WTC11 (cell line): Measurements from ENCODE around the gene ATXN7. TPM values are rescaled to one million over a fixed set of nuclear protein-coding genes. Genes with fewer than 3 reads are reported as not detected.

ENCODE experiments used
- ATAC-seq: fragments of 200-7000 bp; cut with Tn5 transposase; 2 replicates; pipeline ENCODE4 v1.10.0; 2021; ENCODE audit warnings: mild to moderate bottlenecking, moderate library complexity
- CTCF ChIA-PET: fragments of 300-600 bp; sonication (Branson Sonifier 250); formaldehyde crosslinking; loops from one replicate; lab custom pipeline; 2021; ENCODE audit warnings: antibody characterized with exemption; lab: Charles Lee
- POLR2A ChIA-PET: fragments of 350-600 bp; sonication (Branson Sonifier 250); formaldehyde crosslinking; loops from one replicate; lab custom pipeline; 2021; ENCODE audit warnings: antibody characterized with exemption; lab: Charles Lee
- DNase-seq: peaks from one replicate; pipeline ENCODE4 v3.0.0; 2021; ENCODE audit warnings: low spot score
- H3K27ac Mint-ChIP-seq: 2 replicates; pipeline ENCODE4 v1.8.0; 2021; ENCODE audit warnings: mixed read lengths
- H3K27me3 Mint-ChIP-seq: 2 replicates; pipeline ENCODE4 v1.8.0; 2021; ENCODE audit warnings: low read depth, mild to moderate bottlenecking, moderate library complexity, mixed read lengths
- H3K36me3 Mint-ChIP-seq: 2 replicates; pipeline ENCODE4 v1.8.0; 2021; ENCODE audit warnings: mixed read lengths
- H3K4me1 Mint-ChIP-seq: 2 replicates; pipeline ENCODE4 v1.8.0; 2022; ENCODE audit warnings: mixed read lengths
- H3K4me3 Mint-ChIP-seq: 2 replicates; pipeline ENCODE4 v1.8.0; 2021; ENCODE audit warnings: mild to moderate bottlenecking, moderate library complexity, mixed read lengths
- H3K9me3 Mint-ChIP-seq: 2 replicates; pipeline ENCODE4 v1.8.0; 2021; ENCODE audit warnings: mixed read lengths
- AFF4 ChIP-seq: sonication (generic); formaldehyde crosslinking; IDR thresholded peaks from 2 replicates; pipeline ENCODE4 v1.8.1; 2023; ENCODE audit warnings: mild to moderate bottlenecking, missing genetic modification reagents, borderline replicate concordance
- CBFB ChIP-seq: sonication (generic); formaldehyde crosslinking; IDR thresholded peaks from 2 replicates; pipeline ENCODE4 v1.8.1; 2022; ENCODE audit warnings: mild to moderate bottlenecking, low read depth, missing genetic modification reagents
- E2F4 ChIP-seq: sonication (generic); formaldehyde crosslinking; IDR thresholded peaks from 2 replicates; pipeline ENCODE4 v1.8.1; 2022; ENCODE audit warnings: low read depth, mild to moderate bottlenecking, moderate library complexity, missing genetic modification reagents, borderline replicate concordance
- ELF4 ChIP-seq: sonication (generic); formaldehyde crosslinking; IDR thresholded peaks from 2 replicates; pipeline ENCODE4 v1.8.1; 2022; ENCODE audit warnings: low read depth, mild to moderate bottlenecking, moderate library complexity, missing genetic modification reagents
- FOXK1 ChIP-seq: sonication (generic); formaldehyde crosslinking; IDR thresholded peaks from 2 replicates; pipeline ENCODE4 v1.8.0; 2022; ENCODE audit warnings: mild to moderate bottlenecking, moderate library complexity, missing genetic modification reagents
- GRHL2 ChIP-seq: fragments of 250-450 bp; sonication (Bioruptor Pico); IDR thresholded peaks from 2 replicates; pipeline ENCODE4 v1.8.0; 2022; ENCODE audit warnings: mild to moderate bottlenecking, moderate library complexity; ENCODE audit not compliant: insufficient replicate concordance, severe bottlenecking
- GTF2I ChIP-seq: fragments of 250-450 bp; sonication (Bioruptor Pico); conservative IDR thresholded peaks from 2 replicates; pipeline ENCODE4 v1.4.0; 2021; ENCODE audit warnings: mild to moderate bottlenecking
- JUN ChIP-seq: sonication (generic); formaldehyde crosslinking; IDR thresholded peaks from 2 replicates; pipeline ENCODE4 v1.8.0; 2023; ENCODE audit warnings: mild to moderate bottlenecking, missing genetic modification reagents
- NR1H2 ChIP-seq: sonication (generic); formaldehyde crosslinking; IDR thresholded peaks from 2 replicates; pipeline ENCODE4 v1.9.0; 2021; ENCODE audit warnings: mild to moderate bottlenecking, moderate library complexity, missing genetic modification reagents
- PREB ChIP-seq: sonication (generic); formaldehyde crosslinking; IDR thresholded peaks from 2 replicates; pipeline ENCODE4 v1.8.1; 2022; ENCODE audit warnings: mild to moderate bottlenecking, missing genetic modification reagents, moderate library complexity, borderline replicate concordance
- ZNF219 ChIP-seq: sonication (generic); formaldehyde crosslinking; IDR thresholded peaks from 2 replicates; pipeline ENCODE4 v1.8.0; 2023; ENCODE audit warnings: missing genetic modification reagents, mild to moderate bottlenecking, borderline replicate concordance
- ZNF317 ChIP-seq: sonication (generic); formaldehyde crosslinking; IDR thresholded peaks from 2 replicates; pipeline ENCODE4 v1.8.1; 2023; ENCODE audit warnings: low read depth, mild to moderate bottlenecking, moderate library complexity, missing genetic modification reagents, borderline replicate concordance
- ZNF396 ChIP-seq: fragments of 250-450 bp; sonication (Bioruptor Pico); IDR thresholded peaks from 2 replicates; pipeline ENCODE4 v1.8.0; 2021; ENCODE audit warnings: mild to moderate bottlenecking, moderate library complexity, borderline replicate concordance
- ZNF671 ChIP-seq: fragments of 250-450 bp; sonication (Bioruptor Pico); IDR thresholded peaks from 2 replicates; pipeline ENCODE4 v1.8.0; 2021; ENCODE audit warnings: mild to moderate bottlenecking
- total RNA-seq: library from RNA; stranded (reverse); gene quantifications from 3 replicates; pipeline ENCODE4 v1.2.3, GENCODE V29; 2021
- TF ChIP-seq, protein P1 (sequence below): sonication (generic); formaldehyde crosslinking; IDR thresholded peaks from 2 replicates; pipeline ENCODE4 v1.8.1; 2023; ENCODE audit warnings: mild to moderate bottlenecking, missing genetic modification reagents, moderate library complexity
- TF ChIP-seq, protein P2 (sequence below): sonication (generic); formaldehyde crosslinking; IDR thresholded peaks from 2 replicates; pipeline ENCODE4 v1.8.1; 2022; ENCODE audit warnings: missing genetic modification reagents, borderline replicate concordance
- TF ChIP-seq, protein P3 (sequence below): fragments of 250-450 bp; sonication (Bioruptor Pico); IDR thresholded peaks from 2 replicates; pipeline ENCODE4 v2.1.2; 2022; ENCODE audit warnings: mild to moderate bottlenecking, moderate library complexity
- TF ChIP-seq, protein P4 (sequence below): sonication (generic); formaldehyde crosslinking; IDR thresholded peaks from 2 replicates; pipeline ENCODE4 v1.8.0; 2022; ENCODE audit warnings: missing genetic modification reagents

Gene ATXN7
- total RNA-seq, 1 experiment from 2014 or later, result 11.7 TPM

DNA sequence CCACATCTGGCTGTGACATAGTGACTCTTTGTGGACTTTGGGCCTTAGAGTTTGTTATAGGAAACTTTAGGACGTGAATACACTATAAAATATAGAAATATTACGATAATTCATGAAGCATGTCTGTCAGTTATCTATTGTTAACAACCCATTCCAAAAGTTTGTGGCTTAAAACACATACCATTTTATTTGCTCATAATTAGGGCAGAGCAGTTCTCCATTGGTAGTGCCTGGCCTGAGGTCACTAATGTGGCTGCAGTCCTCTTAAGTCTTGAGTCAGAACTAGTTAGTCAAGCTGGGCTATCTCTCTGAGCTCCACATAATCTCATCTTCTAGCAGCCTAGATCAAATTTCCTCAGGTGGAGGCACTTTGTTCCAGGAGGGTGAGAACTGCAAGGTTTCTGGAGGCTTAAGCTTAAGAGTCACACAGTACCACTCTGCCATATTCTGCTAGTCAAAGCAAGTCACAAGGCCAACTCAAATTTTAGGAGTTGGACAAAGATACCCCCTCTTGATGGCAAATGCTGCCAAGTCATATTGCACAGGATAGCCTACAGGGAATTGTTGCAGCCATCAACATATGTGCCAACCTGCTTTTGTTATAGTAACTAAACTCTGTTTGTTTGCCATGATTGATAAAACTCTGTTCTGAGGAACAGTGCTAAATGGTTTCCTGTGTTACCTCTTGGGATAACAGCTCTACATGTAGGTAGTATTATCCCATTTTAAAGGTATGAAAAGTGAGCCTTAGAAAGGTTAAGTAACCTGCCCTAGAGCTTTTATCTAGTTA, 8.7 kb downstream of the ATXN7 start:
- no peaks in the 10 kb centered on the region for H3K27me3 Mint-ChIP-seq
- TF ChIP-seq E2F4 (CRISPR knock-in tag), result no peak
- no peak for TF ChIP-seq ZNF396
- TF ChIP-seq, protein P1, sequence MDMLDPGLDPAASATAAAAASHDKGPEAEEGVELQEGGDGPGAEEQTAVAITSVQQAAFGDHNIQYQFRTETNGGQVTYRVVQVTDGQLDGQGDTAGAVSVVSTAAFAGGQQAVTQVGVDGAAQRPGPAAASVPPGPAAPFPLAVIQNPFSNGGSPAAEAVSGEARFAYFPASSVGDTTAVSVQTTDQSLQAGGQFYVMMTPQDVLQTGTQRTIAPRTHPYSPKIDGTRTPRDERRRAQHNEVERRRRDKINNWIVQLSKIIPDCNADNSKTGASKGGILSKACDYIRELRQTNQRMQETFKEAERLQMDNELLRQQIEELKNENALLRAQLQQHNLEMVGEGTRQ (CRISPR knock-in tag), result no peak
- TF ChIP-seq, protein P2, sequence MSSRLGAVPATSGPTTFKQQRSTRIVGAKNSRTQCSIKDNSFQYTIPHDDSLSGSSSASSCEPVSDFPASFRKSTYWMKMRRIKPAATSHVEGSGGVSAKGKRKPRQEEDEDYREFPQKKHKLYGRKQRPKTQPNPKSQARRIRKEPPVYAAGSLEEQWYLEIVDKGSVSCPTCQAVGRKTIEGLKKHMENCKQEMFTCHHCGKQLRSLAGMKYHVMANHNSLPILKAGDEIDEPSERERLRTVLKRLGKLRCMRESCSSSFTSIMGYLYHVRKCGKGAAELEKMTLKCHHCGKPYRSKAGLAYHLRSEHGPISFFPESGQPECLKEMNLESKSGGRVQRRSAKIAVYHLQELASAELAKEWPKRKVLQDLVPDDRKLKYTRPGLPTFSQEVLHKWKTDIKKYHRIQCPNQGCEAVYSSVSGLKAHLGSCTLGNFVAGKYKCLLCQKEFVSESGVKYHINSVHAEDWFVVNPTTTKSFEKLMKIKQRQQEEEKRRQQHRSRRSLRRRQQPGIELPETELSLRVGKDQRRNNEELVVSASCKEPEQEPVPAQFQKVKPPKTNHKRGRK (CRISPR knock-in tag), result no peak
- no peak for TF ChIP-seq PREB (CRISPR knock-in tag)
- no peak for TF ChIP-seq FOXK1 (CRISPR knock-in tag)
- TF ChIP-seq ZNF219 (CRISPR knock-in tag), result no peak
- no peak for TF ChIP-seq ZNF317 (CRISPR knock-in tag)
- no peak for TF ChIP-seq AFF4 (CRISPR knock-in tag)
- TF ChIP-seq ZNF671, result no peak
- TF ChIP-seq, protein P3, sequence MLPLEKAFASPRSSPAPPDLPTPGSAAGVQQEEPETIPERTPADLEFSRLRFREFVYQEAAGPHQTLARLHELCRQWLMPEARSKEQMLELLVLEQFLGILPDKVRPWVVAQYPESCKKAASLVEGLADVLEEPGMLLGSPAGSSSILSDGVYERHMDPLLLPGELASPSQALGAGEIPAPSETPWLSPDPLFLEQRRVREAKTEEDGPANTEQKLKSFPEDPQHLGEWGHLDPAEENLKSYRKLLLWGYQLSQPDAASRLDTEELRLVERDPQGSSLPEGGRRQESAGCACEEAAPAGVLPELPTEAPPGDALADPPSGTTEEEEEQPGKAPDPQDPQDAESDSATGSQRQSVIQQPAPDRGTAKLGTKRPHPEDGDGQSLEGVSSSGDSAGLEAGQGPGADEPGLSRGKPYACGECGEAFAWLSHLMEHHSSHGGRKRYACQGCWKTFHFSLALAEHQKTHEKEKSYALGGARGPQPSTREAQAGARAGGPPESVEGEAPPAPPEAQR (CRISPR knock-in tag), result no peak
- no peak overlapping the region for H3K27ac Mint-ChIP-seq
- POLR2A ChIA-PET, result no interaction called here
- no peak overlapping the region for H3K4me3 Mint-ChIP-seq
- no peaks in the 10 kb centered on the region for H3K36me3 Mint-ChIP-seq
- ATAC-seq (no peak), DNase-seq (no peak)
- CTCF ChIA-PET, result no interaction called here
- H3K9me3 Mint-ChIP-seq, result no peaks in the 10 kb centered on the region
- H3K4me1 Mint-ChIP-seq, result peaks cover 21% of the 10 kb centered on the region

DNA sequence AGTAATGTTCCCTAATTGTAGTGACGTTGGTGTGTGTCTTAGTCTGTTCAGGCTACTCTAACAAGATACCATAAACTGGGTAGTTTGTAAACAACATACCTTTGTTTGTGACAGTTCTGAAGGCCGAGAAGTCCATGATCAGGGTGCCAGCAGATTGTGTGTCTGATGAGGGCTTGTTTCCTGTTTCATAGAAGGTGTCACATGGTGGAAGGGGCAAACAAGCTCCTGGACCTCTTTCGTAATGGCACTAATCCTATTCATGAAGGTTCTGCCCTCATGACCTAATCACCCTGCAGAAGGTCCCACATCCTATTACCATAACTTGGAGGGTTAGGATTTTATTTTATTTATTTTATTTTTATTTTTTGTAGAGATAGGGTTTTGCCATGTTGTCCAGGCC, 11.1 kb downstream of the ATXN7 start:
- POLR2A ChIA-PET, result no interaction called here
- no peak for DNase-seq
- ATAC-seq, result no peak
- Mint-ChIP-seq H3K36me3 (no peaks in the 10 kb centered on the region), H3K9me3 (no peaks in the 10 kb centered on the region), H3K27ac (no peak overlapping the region)
- TF ChIP-seq ZNF671, result no peak
- TF ChIP-seq CBFB (CRISPR knock-in tag), result no peak
- TF ChIP-seq GTF2I (CRISPR knock-in tag), result no peak
- no peak for TF ChIP-seq ELF4 (CRISPR knock-in tag)
- no peak for TF ChIP-seq NR1H2 (CRISPR knock-in tag)
- TF ChIP-seq, protein P1 (CRISPR knock-in tag), result no peak
- TF ChIP-seq JUN (CRISPR knock-in tag), result no peak
- TF ChIP-seq, protein P4, sequence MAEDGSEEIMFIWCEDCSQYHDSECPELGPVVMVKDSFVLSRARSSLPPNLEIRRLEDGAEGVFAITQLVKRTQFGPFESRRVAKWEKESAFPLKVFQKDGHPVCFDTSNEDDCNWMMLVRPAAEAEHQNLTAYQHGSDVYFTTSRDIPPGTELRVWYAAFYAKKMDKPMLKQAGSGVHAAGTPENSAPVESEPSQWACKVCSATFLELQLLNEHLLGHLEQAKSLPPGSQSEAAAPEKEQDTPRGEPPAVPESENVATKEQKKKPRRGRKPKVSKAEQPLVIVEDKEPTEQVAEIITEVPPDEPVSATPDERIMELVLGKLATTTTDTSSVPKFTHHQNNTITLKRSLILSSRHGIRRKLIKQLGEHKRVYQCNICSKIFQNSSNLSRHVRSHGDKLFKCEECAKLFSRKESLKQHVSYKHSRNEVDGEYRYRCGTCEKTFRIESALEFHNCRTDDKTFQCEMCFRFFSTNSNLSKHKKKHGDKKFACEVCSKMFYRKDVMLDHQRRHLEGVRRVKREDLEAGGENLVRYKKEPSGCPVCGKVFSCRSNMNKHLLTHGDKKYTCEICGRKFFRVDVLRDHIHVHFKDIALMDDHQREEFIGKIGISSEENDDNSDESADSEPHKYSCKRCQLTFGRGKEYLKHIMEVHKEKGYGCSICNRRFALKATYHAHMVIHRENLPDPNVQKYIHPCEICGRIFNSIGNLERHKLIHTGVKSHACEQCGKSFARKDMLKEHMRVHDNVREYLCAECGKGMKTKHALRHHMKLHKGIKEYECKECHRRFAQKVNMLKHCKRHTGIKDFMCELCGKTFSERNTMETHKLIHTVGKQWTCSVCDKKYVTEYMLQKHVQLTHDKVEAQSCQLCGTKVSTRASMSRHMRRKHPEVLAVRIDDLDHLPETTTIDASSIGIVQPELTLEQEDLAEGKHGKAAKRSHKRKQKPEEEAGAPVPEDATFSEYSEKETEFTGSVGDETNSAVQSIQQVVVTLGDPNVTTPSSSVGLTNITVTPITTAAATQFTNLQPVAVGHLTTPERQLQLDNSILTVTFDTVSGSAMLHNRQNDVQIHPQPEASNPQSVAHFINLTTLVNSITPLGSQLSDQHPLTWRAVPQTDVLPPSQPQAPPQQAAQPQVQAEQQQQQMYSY (CRISPR knock-in tag), result no peak
- TF ChIP-seq GRHL2, result no peak
- TF ChIP-seq, all 79 proteins: peak for 0
- Mint-ChIP-seq H3K4me3 (no peak overlapping the region), H3K27me3 (no peaks in the 10 kb centered on the region), H3K4me1 (peaks cover 35% of the 10 kb centered on the region)
- CTCF ChIA-PET, result no interaction called here
